Loucy (cell line): ENCODE measurements around the gene CACNA2D1.

Source experiments
- EZH2phosphoT487 ChIP-seq: fragments of 200-600 bp; IDR thresholded peaks from 2 replicates; pipeline ENCODE4 v1.6.1; 2018; ENCODE audit warnings: antibody characterized with exemption, mild to moderate bottlenecking, moderate library complexity, borderline replicate concordance
- TF ChIP-seq, protein P1 (sequence below): fragments of 200-600 bp; sonication (generic); conservative IDR thresholded peaks from 2 replicates; pipeline ENCODE4 v1.5.1; 2014; ENCODE audit warnings: mild to moderate bottlenecking, antibody characterized with exemption, low read length

DNA sequence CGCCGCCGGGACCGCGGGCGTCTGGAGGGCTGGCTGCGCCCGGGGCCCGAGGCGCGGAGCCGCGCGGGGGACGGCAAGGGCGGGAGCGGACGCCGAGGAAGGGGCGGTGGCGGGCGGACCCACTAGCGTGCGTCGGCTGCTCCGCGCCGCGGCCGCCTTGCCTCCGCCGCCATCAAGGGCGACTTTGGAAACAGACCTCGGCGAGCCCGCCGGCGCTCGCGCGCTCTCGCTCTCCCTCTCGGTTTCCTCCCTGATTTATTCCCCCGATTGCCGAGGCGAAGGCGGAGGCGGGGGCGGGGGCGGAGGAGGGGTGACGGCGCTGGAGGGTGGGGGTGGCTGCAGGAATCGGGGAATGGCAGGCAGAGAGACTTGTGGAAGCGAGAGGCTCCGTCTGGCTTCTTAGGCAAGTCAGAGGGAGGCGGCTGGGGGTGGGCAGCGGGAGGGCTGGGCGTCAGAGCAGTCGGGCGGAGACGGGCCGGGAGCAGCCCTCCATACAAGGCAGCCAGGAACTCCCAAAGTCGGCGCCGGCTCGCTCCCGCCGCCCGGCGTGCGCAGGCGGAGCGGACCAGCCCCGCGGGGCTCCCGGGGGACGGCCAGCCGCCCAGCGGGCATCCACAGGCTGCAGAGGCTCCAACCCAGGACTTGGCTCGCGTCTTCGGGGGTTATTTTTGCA is at the start of gene CACNA2D1:
- TF ChIP-seq, protein P1, sequence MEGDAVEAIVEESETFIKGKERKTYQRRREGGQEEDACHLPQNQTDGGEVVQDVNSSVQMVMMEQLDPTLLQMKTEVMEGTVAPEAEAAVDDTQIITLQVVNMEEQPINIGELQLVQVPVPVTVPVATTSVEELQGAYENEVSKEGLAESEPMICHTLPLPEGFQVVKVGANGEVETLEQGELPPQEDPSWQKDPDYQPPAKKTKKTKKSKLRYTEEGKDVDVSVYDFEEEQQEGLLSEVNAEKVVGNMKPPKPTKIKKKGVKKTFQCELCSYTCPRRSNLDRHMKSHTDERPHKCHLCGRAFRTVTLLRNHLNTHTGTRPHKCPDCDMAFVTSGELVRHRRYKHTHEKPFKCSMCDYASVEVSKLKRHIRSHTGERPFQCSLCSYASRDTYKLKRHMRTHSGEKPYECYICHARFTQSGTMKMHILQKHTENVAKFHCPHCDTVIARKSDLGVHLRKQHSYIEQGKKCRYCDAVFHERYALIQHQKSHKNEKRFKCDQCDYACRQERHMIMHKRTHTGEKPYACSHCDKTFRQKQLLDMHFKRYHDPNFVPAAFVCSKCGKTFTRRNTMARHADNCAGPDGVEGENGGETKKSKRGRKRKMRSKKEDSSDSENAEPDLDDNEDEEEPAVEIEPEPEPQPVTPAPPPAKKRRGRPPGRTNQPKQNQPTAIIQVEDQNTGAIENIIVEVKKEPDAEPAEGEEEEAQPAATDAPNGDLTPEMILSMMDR, result no peak
- no peak for TF ChIP-seq EZH2phosphoT487
